ENCODE data around the gene NGLY1. TPM values are rescaled to one million over a fixed set of nuclear protein-coding genes. Genes with fewer than 3 reads are reported as not detected.

NGLY1 gene
- total RNA-seq, 1 donor from 2014 or later: 28.0 TPM

DNA sequence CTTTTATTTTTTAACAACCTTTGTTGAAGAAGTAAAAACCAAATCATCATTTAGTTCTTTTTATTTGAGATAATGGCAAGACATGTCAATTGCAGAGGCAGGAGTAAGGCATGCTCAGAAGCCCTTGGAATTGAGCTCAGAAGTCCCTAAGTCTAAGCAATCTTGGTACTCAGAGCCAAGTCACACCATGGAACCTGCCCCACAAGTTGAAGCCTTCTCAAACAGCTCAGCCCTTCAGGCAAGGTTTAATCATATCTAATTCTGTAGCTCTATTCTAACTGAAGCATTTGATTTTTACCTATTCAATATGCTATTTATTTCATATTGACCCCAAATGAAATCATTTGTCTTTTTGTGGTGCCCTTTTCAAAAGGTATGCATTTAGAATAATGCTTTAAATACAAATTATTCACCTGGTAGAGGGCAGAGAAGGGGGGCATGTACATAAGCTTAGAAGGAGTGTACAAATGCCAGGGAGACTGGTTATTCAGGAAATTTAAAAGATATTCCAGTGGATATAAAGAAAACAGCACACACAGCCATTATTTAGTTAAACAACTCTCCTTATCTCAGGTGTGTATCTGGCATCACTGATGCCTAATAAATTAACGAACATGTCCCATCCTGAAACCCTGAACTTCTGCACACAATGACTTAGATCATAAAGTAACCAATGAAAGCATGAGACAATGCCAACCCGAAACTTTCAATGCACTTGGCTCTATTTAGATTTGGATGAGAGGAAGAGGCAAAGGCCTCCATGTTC is 92.3 kb downstream of the NGLY1 start:
- TF ChIP-seq CTCF (IDR thresholded peaks at IDR 0.05; ENCODE audit: partially characterized antibody, unreplicated experiment): no peak
- DNase-seq: no peak
- Mint-ChIP-seq H3K9me3 (ENCODE audit: unreplicated experiment) (no peaks in the 10 kb centered on the region), H3K27ac (ENCODE audit: unreplicated experiment) (no peak overlapping the region), H3K4me3 (ENCODE audit: unreplicated experiment) (no peak overlapping the region), H3K36me3 (ENCODE audit: unreplicated experiment) (no peaks in the 10 kb centered on the region), H3K4me1 (ENCODE audit: low read depth, unreplicated experiment) (no peaks in the 10 kb centered on the region), H3K27me3 (ENCODE audit: unreplicated experiment) (no peaks in the 10 kb centered on the region)

GRCh38 chr3:25689226-25689625 is 94.0 kb downstream of the NGLY1 start:
- Mint-ChIP-seq H3K4me1 (ENCODE audit: low read depth, unreplicated experiment) (no peaks in the 10 kb centered on the region), H3K9me3 (ENCODE audit: unreplicated experiment) (no peaks in the 10 kb centered on the region), H3K27me3 (ENCODE audit: unreplicated experiment) (no peaks in the 10 kb centered on the region), H3K4me3 (ENCODE audit: unreplicated experiment) (no peak overlapping the region), H3K27ac (ENCODE audit: unreplicated experiment) (no peak overlapping the region), H3K36me3 (ENCODE audit: unreplicated experiment) (no peaks in the 10 kb centered on the region)
- DNase-seq: no peak
- no peak for TF ChIP-seq CTCF (IDR thresholded peaks at IDR 0.05; ENCODE audit: partially characterized antibody, unreplicated experiment)

- no peak for TF ChIP-seq CTCF (IDR thresholded peaks at IDR 0.05; ENCODE audit: partially characterized antibody, unreplicated experiment)
- H3K4me1 Mint-ChIP-seq (ENCODE audit: low read depth, unreplicated experiment): no peaks in the 10 kb centered on the region
Measured at GRCh38 chr3:25687742-25688141, 95.5 kb downstream of the NGLY1 start.

DNA sequence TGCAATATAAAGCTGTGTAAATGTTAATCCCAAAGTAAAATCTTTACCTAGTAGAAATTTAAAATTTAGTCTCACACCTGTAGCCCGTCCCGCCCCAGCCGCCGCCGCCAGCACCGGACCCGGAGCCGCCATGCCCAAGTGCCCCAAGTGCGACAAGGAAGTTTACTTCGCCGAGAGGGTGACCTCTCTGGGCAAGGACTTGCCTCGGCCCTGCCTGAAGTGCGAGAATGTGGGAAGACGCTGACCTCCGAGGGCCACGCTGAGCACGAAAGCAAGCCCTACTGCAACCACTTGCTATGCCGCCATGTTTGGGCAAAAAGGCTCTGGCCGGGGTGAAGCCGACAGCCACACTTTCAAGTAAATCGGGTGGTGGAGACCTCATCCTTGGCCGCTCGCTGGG is 96.5 kb downstream of the NGLY1 start:
- Mint-ChIP-seq H3K4me1 (ENCODE audit: low read depth, unreplicated experiment) (no peaks in the 10 kb centered on the region), H3K4me3 (ENCODE audit: unreplicated experiment) (no peak overlapping the region), H3K36me3 (ENCODE audit: unreplicated experiment) (no peaks in the 10 kb centered on the region), H3K9me3 (ENCODE audit: unreplicated experiment) (no peaks in the 10 kb centered on the region), H3K27ac (ENCODE audit: unreplicated experiment) (no peak overlapping the region), H3K27me3 (ENCODE audit: unreplicated experiment) (no peaks in the 10 kb centered on the region)
- no peak for TF ChIP-seq CTCF (IDR thresholded peaks at IDR 0.05; ENCODE audit: partially characterized antibody, unreplicated experiment)
- no peak for DNase-seq

More at GRCh38 chr3:25687742-25688141, 95.5 kb downstream of the NGLY1 start:
- H3K27me3 Mint-ChIP-seq (ENCODE audit: unreplicated experiment): no peaks in the 10 kb centered on the region
- H3K4me3 Mint-ChIP-seq (ENCODE audit: unreplicated experiment): no peak overlapping the region
- H3K27ac Mint-ChIP-seq (ENCODE audit: unreplicated experiment): no peak overlapping the region
- H3K9me3 Mint-ChIP-seq (ENCODE audit: unreplicated experiment): no peaks in the 10 kb centered on the region
- H3K36me3 Mint-ChIP-seq (ENCODE audit: unreplicated experiment): no peaks in the 10 kb centered on the region
- no peak for DNase-seq

- TF ChIP-seq CTCF (IDR thresholded peaks at IDR 0.05; ENCODE audit: partially characterized antibody, unreplicated experiment): no peak
- Mint-ChIP-seq H3K36me3 (ENCODE audit: unreplicated experiment) (no peaks in the 10 kb centered on the region), H3K4me3 (ENCODE audit: unreplicated experiment) (no peak overlapping the region), H3K27ac (ENCODE audit: unreplicated experiment) (no peak overlapping the region), H3K4me1 (ENCODE audit: low read depth, unreplicated experiment) (no peaks in the 10 kb centered on the region), H3K27me3 (ENCODE audit: unreplicated experiment) (no peaks in the 10 kb centered on the region), H3K9me3 (ENCODE audit: unreplicated experiment) (no peaks in the 10 kb centered on the region)
- no peak for DNase-seq
Measured at GRCh38 chr3:25683882-25684281, 99.4 kb downstream of the NGLY1 start.
